ENCODE measurements around the gene REEP1.

- TF ChIP-seq CTCF (IDR thresholded peaks at IDR 0.05) = no peak
- TF ChIP-seq POLR2A (IDR thresholded peaks at IDR 0.05) = no peak
Observed at GRCh38 chr2:86341470-86341869, 4.0 kb upstream of the REEP1 start.
